ENCODE measurements around the gene L1CAM.
A peak's percentile ranks its signal among the peaks of the same experiment; 100 is the strongest.

L1CAM gene

GRCh38 chrX:153927922-153928760, 42.2 kb upstream of the L1CAM start:
- peak overlapping the region; percentile 86 to 93 for H3K27ac ChIP-seq (ENCODE audit: insufficient read depth in 1 of 2, low read depth in 1 of 2, low read length in 2 of 2, poor library complexity in 1 of 2, severe bottlenecking in 2 of 2)
- 23% methylated on average over 43 of the region's 76 CpGs for WGBS (ENCODE audit: insufficient coverage)
- no peaks in the 10 kb centered on the region for H3K9me3 ChIP-seq (ENCODE audit: control extremely low read depth in 1 of 5, control insufficient read depth in 4 of 5, insufficient read depth in 2 of 5, low read depth in 1 of 5, low read length in 4 of 5)
- peaks cover 0 to 33% (median 17%) of the 10 kb centered on the region in 4 experiments for H3K36me3 ChIP-seq (ENCODE audit: control insufficient read depth in 4 of 4, insufficient read depth in 4 of 4, low read length in 3 of 4)
- H3K4me1 ChIP-seq (ENCODE audit: control extremely low read depth in 1 of 4, control insufficient read depth in 4 of 4, insufficient read depth in 4 of 4, low read length in 3 of 4) = peaks cover 5 to 64% (median 51%) of the 10 kb centered on the region in 4 experiments
- peak overlapping the region; percentile 67 to 84 (median 72) for H3K4me3 ChIP-seq (ENCODE audit: control insufficient read depth in 1 of 7, extremely low read depth in 1 of 7, insufficient read depth in 4 of 7, low read depth in 2 of 7, low read length in 6 of 7)
- peaks cover 0 to 12% (median 0%) of the 10 kb centered on the region in 5 experiments for H3K27me3 ChIP-seq (replicated peaks in 2 of 5; ENCODE audit: control insufficient read depth in 4 of 5, insufficient read depth in 5 of 5, low read length in 4 of 5)
- DNase-seq = peak; percentile 96 to 99 (median 98)
- ChIA-PET CTCF (interaction anchor here (19.1 kb wide), 1 partner anchor 17 kb away, joined by 482 read pairs; the partner anchor contains the start of gene RENBP), POLR2A (interaction anchor here (0.6 to 3.0 kb wide), 8 partner anchors 10 to 145 kb away, joined by 3 to 20 read pairs (median 6); partner anchors contain the start of gene HCFC1)

GRCh38 chrX:153927672-153927921, 41.6 kb upstream of the L1CAM start:
- DNase-seq = no peak
- Histone ChIP-seq H3K4me1 (ENCODE audit: control extremely low read depth in 1 of 4, control insufficient read depth in 4 of 4, insufficient read depth in 4 of 4, low read length in 3 of 4) (peaks cover 6 to 70% (median 57%) of the 10 kb centered on the region in 4 experiments), H3K9me3 (ENCODE audit: control extremely low read depth in 1 of 5, control insufficient read depth in 4 of 5, insufficient read depth in 2 of 5, low read depth in 1 of 5, low read length in 4 of 5) (no peaks in the 10 kb centered on the region), H3K27ac (ENCODE audit: insufficient read depth in 1 of 2, low read depth in 1 of 2, low read length in 2 of 2, poor library complexity in 1 of 2, severe bottlenecking in 2 of 2) (peak overlapping the region; percentile 86 to 93), H3K4me3 (ENCODE audit: control insufficient read depth in 1 of 7, extremely low read depth in 1 of 7, insufficient read depth in 4 of 7, low read depth in 2 of 7, low read length in 6 of 7) (peak overlapping the region; percentile 67 to 84 (median 72)), H3K36me3 (ENCODE audit: control insufficient read depth in 4 of 4, insufficient read depth in 4 of 4, low read length in 3 of 4) (peaks cover 0 to 33% (median 17%) of the 10 kb centered on the region in 4 experiments), H3K27me3 (replicated peaks in 2 of 5; ENCODE audit: control insufficient read depth in 4 of 5, insufficient read depth in 5 of 5, low read length in 4 of 5) (peaks cover 0 to 12% (median 0%) of the 10 kb centered on the region in 5 experiments)
- CTCF ChIA-PET = interaction anchor here (19.1 kb wide), 1 partner anchor 17 kb away, joined by 482 read pairs; the partner anchor contains the start of gene RENBP
- POLR2A ChIA-PET = interaction anchor here (1.4 to 3.0 kb wide), 5 partner anchors 11 to 44 kb away, joined by 4 to 20 read pairs (median 8); partner anchors contain the start of gene HCFC1
- WGBS (ENCODE audit: insufficient coverage) = 23% methylated on average over 8 of the region's 8 CpGs

- POLR2A ChIA-PET = interaction anchor here (0.5 to 3.0 kb wide), 9 partner anchors 8 to 628 kb away, joined by 3 to 20 read pairs (median 5); partner anchors contain the start of genes HCFC1 and NAA10
- Histone ChIP-seq H3K4me1 (ENCODE audit: control extremely low read depth in 1 of 4, control insufficient read depth in 4 of 4, insufficient read depth in 4 of 4, low read length in 3 of 4) (peaks cover 9 to 75% (median 61%) of the 10 kb centered on the region in 4 experiments), H3K36me3 (ENCODE audit: control insufficient read depth in 4 of 4, insufficient read depth in 4 of 4, low read length in 3 of 4) (peaks cover 0 to 29% (median 15%) of the 10 kb centered on the region in 4 experiments), H3K27me3 (replicated peaks in 2 of 5; ENCODE audit: control insufficient read depth in 4 of 5, insufficient read depth in 5 of 5, low read length in 4 of 5) (peaks cover 0 to 15% (median 0%) of the 10 kb centered on the region in 5 experiments), H3K4me3 (ENCODE audit: control insufficient read depth in 1 of 7, extremely low read depth in 1 of 7, insufficient read depth in 4 of 7, low read depth in 2 of 7, low read length in 6 of 7) (peak overlapping the region; percentile 67 to 84 (median 72)), H3K27ac (ENCODE audit: insufficient read depth in 1 of 2, low read depth in 1 of 2, low read length in 2 of 2, poor library complexity in 1 of 2, severe bottlenecking in 2 of 2) (peak overlapping the region; percentile 86 to 93), H3K9me3 (ENCODE audit: control extremely low read depth in 1 of 5, control insufficient read depth in 4 of 5, insufficient read depth in 2 of 5, low read depth in 1 of 5, low read length in 4 of 5) (no peaks in the 10 kb centered on the region)
- peak; percentile 90 to 98 (median 97) for DNase-seq
- 33% methylated on average over 18 of the region's 31 CpGs for WGBS (ENCODE audit: insufficient coverage)
- CTCF ChIA-PET = interaction anchor here (0.8 to 19.1 kb wide), 4 partner anchors 18 to 201 kb away, joined by 3 to 482 read pairs (median 10); partner anchors contain the start of genes HCFC1 and RENBP
Observed at GRCh38 chrX:153926858-153927671, 41.1 kb upstream of the L1CAM start.

DNA sequence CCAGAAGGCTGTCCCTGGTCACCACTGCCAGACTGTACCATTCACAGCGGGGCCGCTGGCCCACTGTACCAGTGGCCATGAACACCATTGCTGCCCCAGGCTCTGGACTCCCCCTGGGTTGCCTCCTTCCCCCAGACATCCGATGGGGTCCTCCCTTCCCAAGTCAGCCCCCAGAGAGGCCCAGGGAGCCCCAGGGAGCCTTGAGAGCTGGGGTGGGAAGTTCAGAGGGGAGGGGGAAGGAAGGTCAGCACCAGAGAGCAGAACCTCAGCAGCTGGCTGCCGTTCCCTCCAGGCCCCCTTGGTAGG, 40.5 kb upstream of the L1CAM start:
- ChIA-PET CTCF (interaction anchor here (0.8 to 19.1 kb wide), 4 partner anchors 18 to 201 kb away, joined by 3 to 482 read pairs (median 10); partner anchors contain the start of genes HCFC1 and RENBP), POLR2A (interaction anchor here (0.5 to 3.2 kb wide), 9 partner anchors 9 to 628 kb away, joined by 3 to 20 read pairs (median 5); partner anchors contain the start of genes HCFC1 and NAA10)
- Histone ChIP-seq H3K9me3 (ENCODE audit: control extremely low read depth in 1 of 5, control insufficient read depth in 4 of 5, insufficient read depth in 2 of 5, low read depth in 1 of 5, low read length in 4 of 5) (no peaks in the 10 kb centered on the region), H3K4me1 (ENCODE audit: control extremely low read depth in 1 of 4, control insufficient read depth in 4 of 4, insufficient read depth in 4 of 4, low read length in 3 of 4) (peaks cover 9 to 81% (median 67%) of the 10 kb centered on the region in 4 experiments), H3K27ac (ENCODE audit: insufficient read depth in 1 of 2, low read depth in 1 of 2, low read length in 2 of 2, poor library complexity in 1 of 2, severe bottlenecking in 2 of 2) (peak overlapping the region; percentile 58 to 93), H3K36me3 (ENCODE audit: control insufficient read depth in 4 of 4, insufficient read depth in 4 of 4, low read length in 3 of 4) (peaks cover 0 to 26% (median 14%) of the 10 kb centered on the region in 4 experiments), H3K4me3 (ENCODE audit: control insufficient read depth in 1 of 7, extremely low read depth in 1 of 7, insufficient read depth in 4 of 7, low read depth in 2 of 7, low read length in 6 of 7) (peak overlapping the region; percentile 3 to 82 (median 72)), H3K27me3 (replicated peaks in 2 of 5; ENCODE audit: control insufficient read depth in 4 of 5, insufficient read depth in 5 of 5, low read length in 4 of 5) (peaks cover 0 to 20% (median 0%) of the 10 kb centered on the region in 5 experiments)
- DNase-seq = no peak
- WGBS (ENCODE audit: insufficient coverage) = 5% methylated on average over 3 of the region's 4 CpGs

DNA sequence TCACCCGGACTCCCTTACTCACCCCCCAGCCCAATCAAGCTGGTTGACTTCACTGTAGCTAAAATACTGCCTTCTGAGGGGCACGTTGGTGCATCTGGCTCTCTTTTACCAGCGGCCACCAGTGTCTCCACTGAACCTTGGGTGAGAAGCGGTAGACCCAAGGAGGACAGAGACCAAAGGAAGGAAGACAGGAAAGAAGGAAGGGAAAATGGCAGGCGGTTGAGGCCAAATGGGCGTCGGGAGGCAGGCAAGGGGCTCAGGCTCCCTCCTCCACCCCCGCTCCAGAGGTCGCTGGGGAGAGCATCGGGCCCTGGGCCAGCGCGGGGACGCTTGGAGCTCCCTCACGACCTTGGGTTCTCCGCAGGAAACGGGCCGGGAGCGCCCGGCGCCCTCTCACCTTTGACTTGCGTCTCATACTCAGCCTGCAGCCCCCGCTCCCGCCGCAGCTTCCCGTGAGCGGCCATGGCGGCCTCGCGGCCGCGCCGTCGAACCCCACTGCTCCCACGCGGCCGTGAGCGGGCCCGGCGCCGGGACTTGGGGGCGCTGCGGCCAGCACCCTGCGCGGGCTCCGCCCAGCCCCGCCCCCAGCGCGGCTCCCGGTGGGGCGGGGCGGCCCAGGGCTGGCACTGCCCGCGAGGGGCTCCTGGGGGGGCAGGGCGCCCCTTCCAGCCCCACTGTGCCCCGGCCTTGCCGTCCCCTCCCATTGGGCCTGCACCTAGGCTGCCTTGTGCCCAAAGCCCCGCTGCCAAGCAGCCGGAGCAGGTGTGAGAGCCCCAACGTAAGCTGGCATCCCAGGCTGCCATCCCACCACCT, 40.0 kb upstream of the L1CAM start, which contains the start of gene ARHGAP4:
Gene ARHGAP4, minus strand, starts transcription at position 526 of the 813 bp plus-strand sequence. Its CDS starts 62 bp downstream, at position 464.
- peaks cover 0 to 23% (median 11%) of the 10 kb centered on the region in 4 experiments for H3K36me3 ChIP-seq (ENCODE audit: control insufficient read depth in 4 of 4, insufficient read depth in 4 of 4, low read length in 3 of 4)
- POLR2A ChIA-PET = interaction anchor here (0.5 to 3.2 kb wide), 9 partner anchors 9 to 629 kb away, joined by 3 to 20 read pairs (median 4); partner anchors contain the start of genes HCFC1 and NAA10
- peak within 1 kb of the TSS; percentile 43 to 84 (median 74) for H3K4me3 ChIP-seq (ENCODE audit: control insufficient read depth in 1 of 7, extremely low read depth in 1 of 7, insufficient read depth in 4 of 7, low read depth in 2 of 7, low read length in 6 of 7)
- H3K27ac ChIP-seq (ENCODE audit: insufficient read depth in 1 of 2, low read depth in 1 of 2, low read length in 2 of 2, poor library complexity in 1 of 2, severe bottlenecking in 2 of 2) = peak within 1 kb of the TSS; percentile 86 to 93
- 24% methylated on average over 59 of the region's 59 CpGs for WGBS (ENCODE audit: insufficient coverage)
- peaks cover 9 to 81% (median 69%) of the 10 kb centered on the region in 4 experiments for H3K4me1 ChIP-seq (ENCODE audit: control extremely low read depth in 1 of 4, control insufficient read depth in 4 of 4, insufficient read depth in 4 of 4, low read length in 3 of 4)
- CTCF ChIA-PET = interaction anchor here (0.8 to 19.1 kb wide), 9 partner anchors 7 to 200 kb away, joined by 3 to 482 read pairs (median 5); partner anchors contain the start of genes HCFC1 and RENBP
- peaks cover 0 to 21% (median 0%) of the 10 kb centered on the region in 5 experiments for H3K27me3 ChIP-seq (replicated peaks in 2 of 5; ENCODE audit: control insufficient read depth in 4 of 5, insufficient read depth in 5 of 5, low read length in 4 of 5)
- no peaks in the 10 kb centered on the region for H3K9me3 ChIP-seq (ENCODE audit: control extremely low read depth in 1 of 5, control insufficient read depth in 4 of 5, insufficient read depth in 2 of 5, low read depth in 1 of 5, low read length in 4 of 5)
- DNase-seq = peak in 2 of 3 donors; percentile 58 to 64
